ENCODE data around the gene ZMYND8. TPM values are rescaled to one million over a fixed set of nuclear protein-coding genes. Genes with fewer than 3 reads are reported as not detected.

The ZMYND8 gene
- total RNA-seq (2013; cell fraction: nucleolus; rRNA removed): 207 and 208 TPM in 2 replicates
- total RNA-seq (2014; rRNA removed) (17.8 and 18.5 TPM in 2 replicates), total RNA-seq (2014; rRNA removed; fragmentation: Illumina TruSeq; extraction: Trizol) (24.1 and 24.2 TPM in 2 replicates), total RNA-seq (2021) (42.1 and 54.8 TPM in 2 replicates), polyA plus RNA-seq (2011; rRNA removed) (26.6 and 34.3 TPM in 2 replicates), polyA plus RNA-seq (2014; fragmentation: Illumina TruSeq; extraction: Trizol) (27.1 and 27.9 TPM in 2 replicates), polyA plus RNA-seq (2014; fragmentation: Nextera tagmentation; extraction: Ambion mirVana) (10 to 100 TPM; 12.9 to 18.4 TPM), polyA plus RNA-seq (2014; rRNA removed) (21.7 and 22.7 TPM in 2 replicates), polyA plus RNA-seq (2016; fragmentation: Nextera tagmentation; extraction: Ambion mirVana) (10 to 100 TPM; 22.1 to 25.0 TPM), polyA minus RNA-seq (2011; rRNA and poly(A)+ RNA removed) (49.9 and 55.7 TPM in 2 replicates), Bru-seq, nascent RNA (percentile 91 among the genes with signal in this experiment), BruChase-seq, experiment 1, labeled RNA remaining after a 6-hour chase (percentile 88 among the genes with signal in this experiment), BruChase-seq, experiment 2, labeled RNA remaining after a 2-hour chase (percentile 87 among the genes with signal in this experiment)
- polyA plus RNA-seq (2011; ENCODE audit: low read depth): 9.9 TPM
- 21.0 and 23.6 TPM in 2 replicates for polyA plus RNA-seq (2011; cell fraction: cytosol; rRNA removed)
- polyA plus RNA-seq (2011; cell fraction: nucleus; rRNA removed): 69.7 and 78.1 TPM in 2 replicates
- polyA plus RNA-seq (2012): 16.4 and 22.5 TPM in 2 replicates
- polyA minus RNA-seq (2011; cell fraction: cytosol; rRNA and poly(A)+ RNA removed): 18.0 and 20.2 TPM in 2 replicates
- polyA minus RNA-seq (2011; cell fraction: nucleus; rRNA and poly(A)+ RNA removed): 45.5 and 61.3 TPM in 2 replicates
- long read RNA-seq, experiment 1, full-length matches to known transcripts: 5 of 15 reads
- long read RNA-seq, experiment 1, partial matches to known transcripts: 6 of 15 reads
- long read RNA-seq, experiment 1, other reads (novel, unspliced or antisense): 4 of 15 reads
- long read RNA-seq, experiment 2, full-length matches to known transcripts: 2 of 64 reads
- long read RNA-seq, experiment 2, partial matches to known transcripts: 36 of 64 reads
- long read RNA-seq, experiment 2, other reads (novel, unspliced or antisense): 26 of 64 reads

DNA sequence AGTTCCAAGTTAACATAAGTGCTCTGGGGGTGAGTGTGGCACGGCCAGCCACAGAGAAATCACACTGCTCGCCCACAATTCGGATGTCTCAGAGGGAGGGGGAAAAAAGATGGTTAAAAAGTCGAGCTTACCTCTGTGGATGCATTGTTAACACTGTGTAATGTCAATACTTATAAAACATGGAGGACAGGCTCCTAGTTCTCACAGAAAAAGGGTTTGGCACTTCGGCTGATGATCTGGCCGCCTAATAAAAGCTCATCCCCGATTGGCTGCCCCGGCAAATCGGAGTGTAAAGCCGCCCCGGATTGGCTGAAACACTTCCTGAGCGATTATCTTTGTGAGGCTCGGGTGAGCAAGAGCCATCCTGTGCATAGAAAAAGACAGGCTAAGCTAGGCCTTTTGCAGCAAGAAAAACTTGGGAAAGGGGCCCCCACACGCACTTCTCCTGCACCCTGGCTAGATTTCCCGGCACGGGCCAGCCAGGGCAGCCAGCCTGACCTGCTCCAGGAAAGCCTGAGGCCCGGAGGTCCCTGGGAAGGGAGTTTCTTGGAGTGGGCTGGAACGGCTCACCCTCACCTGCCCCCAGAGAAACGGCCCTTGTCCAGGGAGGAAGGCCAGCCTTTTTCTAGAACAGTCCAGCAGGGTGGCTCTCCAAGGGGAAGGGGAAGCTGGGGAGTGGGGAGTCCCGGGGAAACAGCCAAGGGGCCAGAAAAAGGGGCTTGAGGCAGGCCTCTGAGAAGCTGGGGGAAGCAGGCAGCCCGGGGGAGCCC, at the start of gene ZMYND8:
Gene ZMYND8 (minus strand): TSS at position 174 of the 770 bp plus-strand sequence. CDS start 29 bp downstream, at position 145.
- no TSS peak for BruUV-seq (replicated peaks)
- H3K27ac ChIP-seq (ENCODE audit: control insufficient read depth, insufficient read depth): peak within 1 kb of the TSS; percentile 99
- SMC1A ChIA-PET (ENCODE audit: uncharacterized antibody, unreplicated experiment): interaction anchor here (0.9 to 6.5 kb wide), 12 partner anchors 9 to 264 kb away, joined by 3 to 72 read pairs (median 8); no protein-coding TSS in a partner anchor
- no peaks in the 10 kb centered on the region for H3K27me3 ChIP-seq (replicated peaks in 1 of 2; ENCODE audit: control insufficient read depth in 2 of 2, insufficient read depth in 2 of 2, low read length in 1 of 2)
- intact Hi-C loops (cut with micrococcal nuclease; ENCODE audit: unreplicated experiment) (no loop called here), in situ Hi-C loops (cut with MboI) (no loop called here)
- peak; percentile 73 for ATAC-seq
- CTCF ChIA-PET: interaction anchor here (0.7 to 13.0 kb wide), 10 partner anchors 10 to 160 kb away, joined by 3 to 129 read pairs (median 4); no protein-coding TSS in a partner anchor
- 4% methylated on average over 21 of the region's 21 CpGs for WGBS (ENCODE audit: insufficient coverage, insufficient replicate concordance, low lambda C conversion rate, missing lambda C conversion rate)
- no peaks in the 10 kb centered on the region for H3K9me3 ChIP-seq (replicated peaks; ENCODE audit: control insufficient read depth, insufficient read depth, low read length)
- peaks cover 46% of the 10 kb centered on the region for H3K4me1 ChIP-seq (ENCODE audit: control insufficient read depth, insufficient read depth, low read length)
- H3K36me3 ChIP-seq (ENCODE audit: control insufficient read depth in 2 of 2, insufficient read depth in 2 of 2, low read length in 1 of 2): no peaks in the 10 kb centered on the region
- POLR2A ChIA-PET: interaction anchor here (0.5 to 5.7 kb wide), 21 partner anchors 9 to 370 kb away, joined by 3 to 58 read pairs (median 5); partner anchors contain the start of gene NCOA3
- H2AFZ ChIP-seq (ENCODE audit: control insufficient read depth, low read depth, low read length): peak within 1 kb of the TSS; percentile 84
- H3K9ac ChIP-seq (ENCODE audit: control insufficient read depth, insufficient read depth, low read length): peak within 1 kb of the TSS; percentile 93
- H4K20me1 ChIP-seq (ENCODE audit: control insufficient read depth, insufficient read depth): no peaks in the 10 kb centered on the region
- FAIRE-seq: peak; percentile 92
- peak within 1 kb of the TSS; percentile 95 for H3K4me2 ChIP-seq (ENCODE audit: control insufficient read depth, insufficient read depth)
- peak within 1 kb of the TSS; percentile 77 for H3K4me3 ChIP-seq
- RAD21 ChIA-PET (ENCODE audit: unreplicated experiment): interaction anchor here (0.6 to 13.0 kb wide), 21 partner anchors 9 to 161 kb away, joined by 3 to 123 read pairs (median 6); no protein-coding TSS in a partner anchor
- H3K79me2 ChIP-seq (ENCODE audit: control insufficient read depth, insufficient read depth, low read length): peaks cover 57% of the 10 kb centered on the region
- peak; percentile 95 for DNase-seq (ENCODE audit: low read depth, low spot score)
- TF ChIP-seq HDAC6 (IDR thresholded peaks at IDR 0.05; ENCODE audit: unreplicated experiment) (no peak), KDM1A (IDR thresholded peaks at IDR 0.05; ENCODE audit: borderline replicate concordance) (no peak), NR2F1 (conservative IDR thresholded peaks at IDR 0.05) (no peak), EED (IDR thresholded peaks at IDR 0.05; ENCODE audit: low read depth) (no peak), PAX8 (IDR thresholded peaks at IDR 0.05) (peak; percentile 85; the same call in 1 of the 2 replicates), SP1 (IDR thresholded peaks at IDR 0.05; ENCODE audit: low read depth, low read length) (peak; percentile 93), CHD1 (IDR thresholded peaks at IDR 0.05; ENCODE audit: low read depth, low read length) (peak; percentile 17; the same call in 1 of the 2 replicates), ZSCAN29 (IDR thresholded peaks at IDR 0.05) (no peak), TCF7 (IDR thresholded peaks at IDR 0.05; ENCODE audit: borderline replicate concordance) (no peak), BCL11A (IDR thresholded peaks at IDR 0.05; ENCODE audit: low read depth, low read length) (no peak), CEBPB (IDR thresholded peaks at IDR 0.05; ENCODE audit: borderline replicate concordance in 1 of 2, low read depth in 2 of 2, low read length in 2 of 2) (no peak), CBX3 (IDR thresholded peaks at IDR 0.05; ENCODE audit: borderline replicate concordance, low read depth) (no peak)
- TF ChIP-seq, protein P1, sequence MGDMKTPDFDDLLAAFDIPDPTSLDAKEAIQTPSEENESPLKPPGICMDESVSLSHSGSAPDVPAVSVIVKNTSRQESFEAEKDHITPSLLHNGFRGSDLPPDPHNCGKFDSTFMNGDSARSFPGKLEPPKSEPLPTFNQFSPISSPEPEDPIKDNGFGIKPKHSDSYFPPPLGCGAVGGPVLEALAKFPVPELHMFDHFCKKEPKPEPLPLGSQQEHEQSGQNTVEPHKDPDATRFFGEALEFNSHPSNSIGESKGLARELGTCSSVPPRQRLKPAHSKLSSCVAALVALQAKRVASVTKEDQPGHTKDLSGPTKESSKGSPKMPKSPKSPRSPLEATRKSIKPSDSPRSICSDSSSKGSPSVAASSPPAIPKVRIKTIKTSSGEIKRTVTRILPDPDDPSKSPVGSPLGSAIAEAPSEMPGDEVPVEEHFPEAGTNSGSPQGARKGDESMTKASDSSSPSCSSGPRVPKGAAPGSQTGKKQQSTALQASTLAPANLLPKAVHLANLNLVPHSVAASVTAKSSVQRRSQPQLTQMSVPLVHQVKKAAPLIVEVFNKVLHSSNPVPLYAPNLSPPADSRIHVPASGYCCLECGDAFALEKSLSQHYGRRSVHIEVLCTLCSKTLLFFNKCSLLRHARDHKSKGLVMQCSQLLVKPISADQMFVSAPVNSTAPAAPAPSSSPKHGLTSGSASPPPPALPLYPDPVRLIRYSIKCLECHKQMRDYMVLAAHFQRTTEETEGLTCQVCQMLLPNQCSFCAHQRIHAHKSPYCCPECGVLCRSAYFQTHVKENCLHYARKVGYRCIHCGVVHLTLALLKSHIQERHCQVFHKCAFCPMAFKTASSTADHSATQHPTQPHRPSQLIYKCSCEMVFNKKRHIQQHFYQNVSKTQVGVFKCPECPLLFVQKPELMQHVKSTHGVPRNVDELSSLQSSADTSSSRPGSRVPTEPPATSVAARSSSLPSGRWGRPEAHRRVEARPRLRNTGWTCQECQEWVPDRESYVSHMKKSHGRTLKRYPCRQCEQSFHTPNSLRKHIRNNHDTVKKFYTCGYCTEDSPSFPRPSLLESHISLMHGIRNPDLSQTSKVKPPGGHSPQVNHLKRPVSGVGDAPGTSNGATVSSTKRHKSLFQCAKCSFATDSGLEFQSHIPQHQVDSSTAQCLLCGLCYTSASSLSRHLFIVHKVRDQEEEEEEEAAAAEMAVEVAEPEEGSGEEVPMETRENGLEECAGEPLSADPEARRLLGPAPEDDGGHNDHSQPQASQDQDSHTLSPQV (IDR thresholded peaks at IDR 0.05): 0 out of 2 replicates have a peak, but pooled peaks have one; percentile 16
- TF ChIP-seq, protein P2, sequence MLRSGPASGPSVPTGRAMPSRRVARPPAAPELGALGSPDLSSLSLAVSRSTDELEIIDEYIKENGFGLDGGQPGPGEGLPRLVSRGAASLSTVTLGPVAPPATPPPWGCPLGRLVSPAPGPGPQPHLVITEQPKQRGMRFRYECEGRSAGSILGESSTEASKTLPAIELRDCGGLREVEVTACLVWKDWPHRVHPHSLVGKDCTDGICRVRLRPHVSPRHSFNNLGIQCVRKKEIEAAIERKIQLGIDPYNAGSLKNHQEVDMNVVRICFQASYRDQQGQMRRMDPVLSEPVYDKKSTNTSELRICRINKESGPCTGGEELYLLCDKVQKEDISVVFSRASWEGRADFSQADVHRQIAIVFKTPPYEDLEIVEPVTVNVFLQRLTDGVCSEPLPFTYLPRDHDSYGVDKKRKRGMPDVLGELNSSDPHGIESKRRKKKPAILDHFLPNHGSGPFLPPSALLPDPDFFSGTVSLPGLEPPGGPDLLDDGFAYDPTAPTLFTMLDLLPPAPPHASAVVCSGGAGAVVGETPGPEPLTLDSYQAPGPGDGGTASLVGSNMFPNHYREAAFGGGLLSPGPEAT (IDR thresholded peaks at IDR 0.05; ENCODE audit: low read depth): peak; percentile 27; the same call in 1 of the 2 replicates

All from GM12878 (cell line).